K562 (cell line): Measurements from ENCODE around the gene ITGA2B. TPM values are rescaled to one million over a fixed set of nuclear protein-coding genes. Genes with fewer than 3 reads are reported as not detected.

Source experiments
- ATAC-seq: fragments of 200-7000 bp; cut with Tn5 transposase; 3 replicates; pipeline ENCODE4 v1.9.1; 2020; ENCODE audit warnings: moderate library complexity
- BruUV-seq: library from RNA; stranded (reverse); fragments of 400-500 nt; replicated peaks from 2 replicates; lab custom pipeline; 2021; lab: Mats Ljungman, UMichigan
- CTCF ChIA-PET: fragments of 300-600 bp; formaldehyde crosslinking; extraction: SDS; loops from one replicate; lab custom pipeline; 2021; ENCODE audit warnings: low intra/inter-chr PET ratio; lab: Yijun Ruan, JAX
- POLR2A ChIA-PET: fragments of 300-600, 350-650 bp; sonication (Branson Sonifier 250); formaldehyde crosslinking; extraction: SDS; loops from one replicate; lab custom pipeline; 2021; ENCODE audit warnings: antibody characterized with exemption, inconsistent platforms; lab: Yijun Ruan, JAX
- DNase-seq, 4 experiments: peaks; one replicate each; pipeline versions ENCODE4 v3.0.0 to v3.0.0-alpha.2; 2011 to 2018; ENCODE audit warnings: low spot score in 3 of 4, mixed read lengths in 3 of 4; ENCODE audit errors: extremely low read depth in 1 of 4
- FAIRE-seq: peaks from 2 replicates; lab custom pipeline; 2011; peaks lifted over from hg19 to GRCh38; lab: Jason Lieb, UNC
- H2AFZ ChIP-seq: 2 replicates; pipeline ENCODE4 v1.6.0; 2011; ENCODE audit warnings: low read depth, low read length, control low read depth, inconsistent platforms
- H3K27ac ChIP-seq: fragments of 200-600 bp; 3 replicates; pipeline ENCODE4 v1.8.0; 2011; ENCODE audit warnings: low read depth, mild to moderate bottlenecking, control low read depth, inconsistent platforms, low read length, moderate library complexity, mixed read lengths; ENCODE audit errors: extremely low read depth
- H3K27me3 ChIP-seq, 2 experiments: fragments of 300-600 bp in 1 of 2; 2 replicates in 1 of 2; 3 replicates in 1 of 2; pipeline versions ENCODE4 v1.6.0 to v1.8.0; 2011; ENCODE audit warnings: inconsistent platforms in 2 of 2, low read length in 2 of 2, mild to moderate bottlenecking in 1 of 2, mixed read lengths in 1 of 2, moderate library complexity in 1 of 2; ENCODE audit not compliant: control insufficient read depth in 2 of 2, insufficient read depth in 2 of 2
- H3K36me3 ChIP-seq: fragments of 300-600 bp; 3 replicates; pipeline ENCODE4 v1.8.0; 2011; ENCODE audit warnings: mild to moderate bottlenecking, low read length, inconsistent platforms; ENCODE audit not compliant: control insufficient read depth, insufficient read depth
- H3K4me1 ChIP-seq, 2 experiments: fragments of 200-600 bp in 1 of 2; replicated peaks in 1 of 2; 2 replicates in 1 of 2; 3 replicates in 1 of 2; pipeline versions ENCODE4 v1.5.1 to v1.8.0; 2011; ENCODE audit warnings: inconsistent platforms in 2 of 2, low read length in 2 of 2, mild to moderate bottlenecking in 1 of 2, mixed read lengths in 1 of 2, moderate library complexity in 1 of 2; ENCODE audit not compliant: control insufficient read depth in 2 of 2, insufficient read depth in 2 of 2
- H3K4me2 ChIP-seq: 2 replicates; pipeline ENCODE4 v1.6.1; 2011; ENCODE audit warnings: low read length, control low read depth, inconsistent platforms, mixed read lengths; ENCODE audit not compliant: insufficient read depth
- H3K4me3 ChIP-seq: fragments of 200-600 bp; sonication (generic), shearing (Covaris generic); 2 replicates; pipeline ENCODE4 v1.5.1; 2016; ENCODE audit warnings: control low read depth, inconsistent platforms
- H3K79me2 ChIP-seq: fragments of 200-600 bp; 3 replicates; pipeline ENCODE4 v1.8.0; 2011; ENCODE audit warnings: low read length, inconsistent platforms; ENCODE audit not compliant: control insufficient read depth, insufficient read depth
- H3K9ac ChIP-seq, 2 experiments: 2 replicates each; pipeline versions ENCODE4 v1.6.0 to v1.6.1; 2011; ENCODE audit warnings: low read depth in 2 of 2, low read length in 2 of 2, control low read depth in 1 of 2, inconsistent platforms in 1 of 2, mild to moderate bottlenecking in 1 of 2, mixed read lengths in 1 of 2; ENCODE audit not compliant: insufficient read depth in 1 of 2
- H3K9me1 ChIP-seq: one replicate; pipeline ENCODE4 v1.6.0; 2011; ENCODE audit warnings: inconsistent platforms, mild to moderate bottlenecking, low read length, moderate library complexity; ENCODE audit not compliant: control insufficient read depth, insufficient read depth
- H3K9me3 ChIP-seq: replicated peaks from 2 replicates; pipeline ENCODE4 v1.5.1; 2011; ENCODE audit warnings: low read depth, low read length, inconsistent platforms; ENCODE audit not compliant: control insufficient read depth, insufficient read depth
- H4K20me1 ChIP-seq: replicated peaks from 2 replicates; pipeline ENCODE4 v1.6.1; 2011; ENCODE audit warnings: low read length, inconsistent platforms, mixed read lengths; ENCODE audit not compliant: control insufficient read depth, insufficient read depth
- CBFA2T3 ChIP-seq: fragments of 450-650 bp; IDR thresholded peaks from 2 replicates; pipeline ENCODE4 v1.6.1; 2017
- MECOM ChIP-seq: fragments of 250-450 bp; sonication (Bioruptor Pico); IDR thresholded peaks from 2 replicates; pipeline ENCODE4 v1.8.0; 2022; ENCODE audit warnings: inconsistent platforms
- MEF2A ChIP-seq: IDR thresholded peaks from 2 replicates; pipeline ENCODE4 v1.6.1; 2011; ENCODE audit warnings: low read depth, mild to moderate bottlenecking, low read length, moderate library complexity; ENCODE audit not compliant: control insufficient read depth
- MYBL2 ChIP-seq, 2 experiments: fragments of 450-650 bp in 1 of 2; sonication (generic) in 1 of 2; formaldehyde crosslinking in 1 of 2; IDR thresholded peaks; 2 replicates each; pipeline versions ENCODE4 v1.6.1 to v1.8.1; 2017 to 2022; ENCODE audit warnings: borderline replicate concordance in 1 of 2, inconsistent platforms in 1 of 2, low read depth in 1 of 2, mild to moderate bottlenecking in 1 of 2, missing genetic modification reagents in 1 of 2, moderate library complexity in 1 of 2
- SMAD3 ChIP-seq: fragments of 450-650 bp; formaldehyde crosslinking; conservative IDR thresholded peaks from 2 replicates; pipeline ENCODE4 v1.4.0; 2020; ENCODE audit warnings: mild to moderate bottlenecking
- ZNF75A ChIP-seq: fragments of 450-650 bp; formaldehyde crosslinking; IDR thresholded peaks from 2 replicates; pipeline ENCODE4 v1.4.0; 2020; ENCODE audit warnings: mild to moderate bottlenecking
- WGBS: fragments of 100-300 bp; shearing (Covaris generic); methylation state at CpG from one replicate; pipeline ENCODE4 v1.1.6; 2016; ENCODE audit warnings: low coverage, mixed read lengths; ENCODE audit not compliant: insufficient coverage; ENCODE audit errors: missing lambda C conversion rate; 5-methylcytosine and 5-hydroxymethylcytosine counted together
- in situ Hi-C: fragments of 300-500 bp; cut with MboI; formaldehyde crosslinking; loops from 4 replicates; pipeline ENCODE4 v1.15.0; 2018; ENCODE audit warnings: inconsistent platforms, mixed read lengths
- intact Hi-C: fragments of 100-400 bp; cut with micrococcal nuclease; formaldehyde crosslinking; loops from 2 replicates; pipeline ENCODE4 v1.14.2; 2022
- polyA plus RNA-seq, 8 experiments: library from polyadenylated mRNA; depleted of rRNA in 4 of 8; stranded (reverse) in 5 of 8; unstranded in 3 of 8; fragments of >200 nt; fragmentation: Nextera tagmentation in 2 of 8; fragmentation: Illumina TruSeq in 1 of 8; extraction: Ambion mirVana in 2 of 8; extraction: Trizol in 1 of 8; gene quantifications; 2 replicates each; pipeline versions ENCODE4 v1.2.1 to v1.2.3, GENCODE V29; 2011 to 2014; ENCODE audit warnings: inconsistent platforms in 1 of 8, missing spikeins in 1 of 8
- total RNA-seq, 7 experiments: library from RNA; depleted of rRNA in 6 of 7; stranded (reverse); fragments of >200 nt in 6 of 7; fragmentation: Illumina TruSeq in 2 of 7; extraction: Trizol in 2 of 7; gene quantifications; 2 replicates each; pipeline versions ENCODE4 v1.2.1 to v1.2.3, GENCODE V29; 2011 to 2021; ENCODE audit warnings: low replicate concordance in 1 of 7
- TF ChIP-seq, protein P1 (sequence below): fragments of 450-650 bp; IDR thresholded peaks from 2 replicates; pipeline ENCODE4 v1.6.1; 2017; ENCODE audit warnings: antibody characterized with exemption, mild to moderate bottlenecking
- TF ChIP-seq, protein P2 (sequence below): fragments of 200-400 bp; formaldehyde crosslinking; IDR thresholded peaks from 2 replicates; pipeline ENCODE4 v1.6.1; 2017; ENCODE audit warnings: mild to moderate bottlenecking, low read depth, low read length, moderate library complexity

Gene ITGA2B
- total and polyA plus RNA-seq, 9 of the 15 experiments (the other 6 are each of a cell fraction or from before 2014, with no cell fraction given), result 1.1 to 26.4 (median 5.6) TPM

- no peak for DNase-seq
- Histone ChIP-seq H4K20me1 (no peaks in the 10 kb centered on the region), H3K27ac (no peak overlapping the region), H3K27me3 (no peaks in the 10 kb centered on the region; a peak in 1 of 5 replicates), H3K9me1 (no peaks in the 10 kb centered on the region), H2AFZ (no peak overlapping the region), H3K9me3 (no peaks in the 10 kb centered on the region), H3K4me1 (peaks cover 13 to 29% of the 10 kb centered on the region in 2 experiments), H3K36me3 (no peaks in the 10 kb centered on the region), H3K9ac (no peak overlapping the region), H3K79me2 (no peaks in the 10 kb centered on the region), H3K4me3 (no peak overlapping the region), H3K4me2 (no peak overlapping the region)
- in situ Hi-C loops (no loop called here), intact Hi-C loops (no loop called here)
- ATAC-seq, result no peak
- POLR2A ChIA-PET, result no interaction called here
- BruUV-seq, result no TSS peak
- 29% methylated on average over 9 of the region's 10 CpGs for WGBS
- FAIRE-seq, result no peak
- TF ChIP-seq ZNF75A (CRISPR knock-in tag) (no peak), CBFA2T3 (no peak), MYBL2 (IDR thresholded peaks at IDR 0.05; ENCODE audit: low read depth) (no peak), MYBL2 (CRISPR knock-in tag; IDR thresholded peaks at IDR 0.05; ENCODE audit: borderline replicate concordance) (no peak), MECOM (CRISPR knock-in tag) (no peak), SMAD3 (CRISPR knock-in tag) (no peak), MEF2A (no peak)
- TF ChIP-seq, protein P1, sequence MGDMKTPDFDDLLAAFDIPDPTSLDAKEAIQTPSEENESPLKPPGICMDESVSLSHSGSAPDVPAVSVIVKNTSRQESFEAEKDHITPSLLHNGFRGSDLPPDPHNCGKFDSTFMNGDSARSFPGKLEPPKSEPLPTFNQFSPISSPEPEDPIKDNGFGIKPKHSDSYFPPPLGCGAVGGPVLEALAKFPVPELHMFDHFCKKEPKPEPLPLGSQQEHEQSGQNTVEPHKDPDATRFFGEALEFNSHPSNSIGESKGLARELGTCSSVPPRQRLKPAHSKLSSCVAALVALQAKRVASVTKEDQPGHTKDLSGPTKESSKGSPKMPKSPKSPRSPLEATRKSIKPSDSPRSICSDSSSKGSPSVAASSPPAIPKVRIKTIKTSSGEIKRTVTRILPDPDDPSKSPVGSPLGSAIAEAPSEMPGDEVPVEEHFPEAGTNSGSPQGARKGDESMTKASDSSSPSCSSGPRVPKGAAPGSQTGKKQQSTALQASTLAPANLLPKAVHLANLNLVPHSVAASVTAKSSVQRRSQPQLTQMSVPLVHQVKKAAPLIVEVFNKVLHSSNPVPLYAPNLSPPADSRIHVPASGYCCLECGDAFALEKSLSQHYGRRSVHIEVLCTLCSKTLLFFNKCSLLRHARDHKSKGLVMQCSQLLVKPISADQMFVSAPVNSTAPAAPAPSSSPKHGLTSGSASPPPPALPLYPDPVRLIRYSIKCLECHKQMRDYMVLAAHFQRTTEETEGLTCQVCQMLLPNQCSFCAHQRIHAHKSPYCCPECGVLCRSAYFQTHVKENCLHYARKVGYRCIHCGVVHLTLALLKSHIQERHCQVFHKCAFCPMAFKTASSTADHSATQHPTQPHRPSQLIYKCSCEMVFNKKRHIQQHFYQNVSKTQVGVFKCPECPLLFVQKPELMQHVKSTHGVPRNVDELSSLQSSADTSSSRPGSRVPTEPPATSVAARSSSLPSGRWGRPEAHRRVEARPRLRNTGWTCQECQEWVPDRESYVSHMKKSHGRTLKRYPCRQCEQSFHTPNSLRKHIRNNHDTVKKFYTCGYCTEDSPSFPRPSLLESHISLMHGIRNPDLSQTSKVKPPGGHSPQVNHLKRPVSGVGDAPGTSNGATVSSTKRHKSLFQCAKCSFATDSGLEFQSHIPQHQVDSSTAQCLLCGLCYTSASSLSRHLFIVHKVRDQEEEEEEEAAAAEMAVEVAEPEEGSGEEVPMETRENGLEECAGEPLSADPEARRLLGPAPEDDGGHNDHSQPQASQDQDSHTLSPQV, result no peak
- TF ChIP-seq, protein P2, sequence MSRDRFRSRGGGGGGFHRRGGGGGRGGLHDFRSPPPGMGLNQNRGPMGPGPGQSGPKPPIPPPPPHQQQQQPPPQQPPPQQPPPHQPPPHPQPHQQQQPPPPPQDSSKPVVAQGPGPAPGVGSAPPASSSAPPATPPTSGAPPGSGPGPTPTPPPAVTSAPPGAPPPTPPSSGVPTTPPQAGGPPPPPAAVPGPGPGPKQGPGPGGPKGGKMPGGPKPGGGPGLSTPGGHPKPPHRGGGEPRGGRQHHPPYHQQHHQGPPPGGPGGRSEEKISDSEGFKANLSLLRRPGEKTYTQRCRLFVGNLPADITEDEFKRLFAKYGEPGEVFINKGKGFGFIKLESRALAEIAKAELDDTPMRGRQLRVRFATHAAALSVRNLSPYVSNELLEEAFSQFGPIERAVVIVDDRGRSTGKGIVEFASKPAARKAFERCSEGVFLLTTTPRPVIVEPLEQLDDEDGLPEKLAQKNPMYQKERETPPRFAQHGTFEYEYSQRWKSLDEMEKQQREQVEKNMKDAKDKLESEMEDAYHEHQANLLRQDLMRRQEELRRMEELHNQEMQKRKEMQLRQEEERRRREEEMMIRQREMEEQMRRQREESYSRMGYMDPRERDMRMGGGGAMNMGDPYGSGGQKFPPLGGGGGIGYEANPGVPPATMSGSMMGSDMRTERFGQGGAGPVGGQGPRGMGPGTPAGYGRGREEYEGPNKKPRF, result no peak
- CTCF ChIA-PET, result interaction anchor here (0.6 kb wide), 1 partner anchor 246 kb away, joined by 3 read pairs; no protein-coding TSS in a partner anchor
Observed at GRCh38 chr17:44372036-44372435, 17.4 kb downstream of the ITGA2B start.
